SKM-1 (cell line): ENCODE data around the gene XRN2.
A peak's percentile ranks its signal among the peaks of the same experiment; 100 is the strongest.

Source experiments
- DNase-seq: peaks from one replicate; lab custom pipeline; 2025; ENCODE audit not compliant: unreplicated experiment; lab: John Stamatoyannopoulos, UW

The XRN2 gene

GRCh38 chr20:21291026-21291425 lies 12.1 kb upstream of the XRN2 start:
- no peak for DNase-seq

- no peak for DNase-seq
Observed at GRCh38 chr20:21294755-21295154, 8.4 kb upstream of the XRN2 start.

- DNase-seq = no peak
Observed at GRCh38 chr20:21301940-21302663, 1.0 kb upstream of the XRN2 start.

- DNase-seq = no peak
Observed at GRCh38 chr20:21302664-21303060, 469 bp upstream of the XRN2 start.

- no peak for DNase-seq
Observed at GRCh38 chr20:21303872-21304586, 898 bp downstream of the XRN2 start.

GRCh38 chr20:21308340-21308739 lies 5.2 kb downstream of the XRN2 start:
- DNase-seq = no peak

- no peak for DNase-seq
Observed at GRCh38 chr20:21309678-21310467, 6.7 kb downstream of the XRN2 start.

- no peak for DNase-seq
Observed at GRCh38 chr20:21312813-21313474, 9.8 kb downstream of the XRN2 start.

GRCh38 chr20:21315138-21315537 lies 12.0 kb downstream of the XRN2 start:
- DNase-seq = peak; percentile 14

- no peak for DNase-seq
Observed at GRCh38 chr20:21322083-21322710, 19.1 kb downstream of the XRN2 start.

GRCh38 chr20:21322921-21323331 lies 19.8 kb downstream of the XRN2 start:
- no peak for DNase-seq

GRCh38 chr20:21323640-21324039 lies 20.5 kb downstream of the XRN2 start:
- DNase-seq = no peak

- no peak for DNase-seq
Observed at GRCh38 chr20:21324126-21324525, 21.0 kb downstream of the XRN2 start.

- DNase-seq = peak; percentile 38
Observed at GRCh38 chr20:21325296-21325695, 22.2 kb downstream of the XRN2 start.

- DNase-seq = no peak
Observed at GRCh38 chr20:21326700-21327099, 23.6 kb downstream of the XRN2 start.

GRCh38 chr20:21336455-21337151 lies 33.5 kb downstream of the XRN2 start:
- no peak for DNase-seq

GRCh38 chr20:21338291-21338690 lies 35.2 kb downstream of the XRN2 start:
- no peak for DNase-seq

GRCh38 chr20:21339499-21339898 lies 36.4 kb downstream of the XRN2 start:
- no peak for DNase-seq

- DNase-seq = no peak
Observed at GRCh38 chr20:21340991-21341697, 38.0 kb downstream of the XRN2 start.
